Activated CD4-positive, CD25-positive, alpha-beta regulatory T cell (primary cell): ENCODE measurements around the gene CACNA1C.

Source experiments
- DNase-seq, 4 experiments: peaks; one replicate each; lab custom pipeline; 2025; lab: John Stamatoyannopoulos, UW

CACNA1C gene

GRCh38 chr12:2417481-2418160 is 364.8 kb downstream of the CACNA1C start:
- no peak for DNase-seq

GRCh38 chr12:2418579-2418978 is 365.8 kb downstream of the CACNA1C start:
- no peak for DNase-seq

DNA sequence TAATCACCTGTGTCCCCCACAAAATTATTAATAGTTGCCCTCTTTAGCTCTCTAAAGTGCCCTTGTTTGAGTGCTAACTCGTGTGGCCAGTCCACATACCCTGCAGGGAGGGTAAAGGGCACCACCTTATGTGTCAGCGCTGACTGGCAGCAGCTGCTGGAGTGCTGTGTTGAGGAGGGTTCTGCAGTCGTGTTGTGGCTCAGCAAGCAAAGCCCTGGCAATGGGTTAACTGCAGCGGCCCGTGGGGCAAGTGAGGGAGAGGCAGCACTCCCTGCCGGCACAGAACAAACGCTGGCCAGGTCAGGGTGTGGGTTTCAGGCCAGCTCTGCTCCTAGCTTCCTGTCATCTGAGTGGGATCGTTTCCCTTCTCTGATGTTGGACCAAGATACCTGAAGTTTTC is 369.8 kb downstream of the CACNA1C start:
- no peak for DNase-seq

DNA sequence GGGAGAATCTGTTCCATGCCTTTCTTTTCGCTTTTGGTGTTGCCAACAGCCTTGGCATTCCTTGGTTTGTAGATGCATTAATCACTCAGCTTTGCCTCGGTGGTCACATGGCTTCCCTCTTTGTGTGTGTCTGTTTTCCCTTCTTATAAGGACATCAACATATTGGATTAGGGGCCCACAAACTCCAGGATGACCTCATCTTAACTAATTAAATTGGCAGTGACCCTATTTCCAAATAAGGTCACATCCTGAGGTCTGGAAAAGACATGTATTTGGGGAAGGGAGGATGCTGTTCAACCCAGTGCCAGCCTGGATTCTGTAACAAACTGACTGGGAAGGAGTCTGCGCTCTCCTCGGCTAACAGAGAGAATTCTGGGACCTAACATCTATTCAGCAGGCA is 376.2 kb downstream of the CACNA1C start:
- DNase-seq: no peak

- no peak for DNase-seq
These were observed 379.0 kb downstream of the CACNA1C start for GRCh38 chr12:2431810-2432209.

DNA sequence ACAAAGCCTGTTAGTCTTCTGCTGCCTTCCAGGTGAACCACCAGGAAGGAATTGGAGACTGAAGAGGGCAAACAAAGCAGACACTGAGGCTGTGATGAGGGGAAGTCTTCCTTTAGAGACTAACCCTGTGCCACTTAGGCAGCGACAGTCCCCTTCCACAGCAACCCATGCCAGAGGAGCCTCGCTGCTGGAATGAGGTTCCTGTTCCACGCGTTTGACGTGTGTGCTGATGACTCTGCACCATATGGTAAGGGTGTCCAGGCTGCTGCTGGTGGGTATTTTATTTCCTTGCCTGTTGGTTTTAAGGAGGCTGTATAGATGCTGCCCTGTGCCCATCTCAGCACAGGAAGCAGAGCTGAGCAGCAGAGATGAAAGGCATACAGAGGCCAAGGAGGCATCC is 380.1 kb downstream of the CACNA1C start:
- DNase-seq: no peak

GRCh38 chr12:2435511-2435910 is 382.7 kb downstream of the CACNA1C start:
- no peak for DNase-seq

- no peak for DNase-seq
These were observed 386.7 kb downstream of the CACNA1C start for GRCh38 chr12:2439332-2440100.

- DNase-seq: no peak
These were observed 391.0 kb downstream of the CACNA1C start for GRCh38 chr12:2443776-2444175.

DNA sequence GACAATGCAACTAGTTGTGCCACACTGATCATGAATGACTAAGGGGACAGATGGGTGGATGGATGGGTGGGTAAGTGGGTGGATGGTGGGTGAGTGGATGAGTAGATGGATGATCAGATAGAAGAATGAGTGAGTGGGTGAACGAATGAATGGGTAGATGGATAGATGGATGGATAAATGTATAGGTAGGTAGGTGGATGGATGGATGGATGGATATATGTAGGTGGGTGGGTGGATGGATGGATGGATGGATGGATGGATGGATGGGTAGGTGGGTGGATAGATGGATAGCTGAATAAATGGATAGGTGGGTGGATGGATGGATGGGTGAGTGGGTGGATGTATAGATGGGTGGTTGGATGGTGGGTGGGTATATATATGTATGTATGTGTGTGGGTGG is 393.2 kb downstream of the CACNA1C start:
- no peak for DNase-seq

- no peak for DNase-seq
These were observed 395.1 kb downstream of the CACNA1C start for GRCh38 chr12:2447861-2448260.

DNA sequence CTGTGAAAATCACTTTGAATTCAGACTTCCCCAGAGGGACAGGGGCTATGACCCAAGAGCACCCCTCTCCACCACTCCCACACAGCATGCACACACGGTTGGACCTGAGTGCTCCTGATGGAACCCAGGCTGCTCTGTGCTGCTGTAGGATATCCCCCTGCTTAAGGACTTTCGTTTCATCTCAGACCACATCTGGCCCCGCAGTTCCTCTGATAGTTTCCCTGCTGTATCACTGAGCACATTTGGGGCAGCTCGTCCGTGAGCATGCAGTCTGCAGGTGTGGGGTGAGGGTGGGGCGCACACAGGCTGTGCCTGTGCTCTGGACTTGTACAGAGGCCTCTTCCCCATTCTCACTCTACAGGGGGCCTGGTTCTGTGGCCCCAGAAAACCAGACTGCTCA is 396.8 kb downstream of the CACNA1C start:
- DNase-seq: no peak

GRCh38 chr12:2450553-2450952 is 397.8 kb downstream of the CACNA1C start:
- DNase-seq: no peak

- no peak for DNase-seq
These were observed 398.2 kb downstream of the CACNA1C start for GRCh38 chr12:2451025-2451424.

DNA sequence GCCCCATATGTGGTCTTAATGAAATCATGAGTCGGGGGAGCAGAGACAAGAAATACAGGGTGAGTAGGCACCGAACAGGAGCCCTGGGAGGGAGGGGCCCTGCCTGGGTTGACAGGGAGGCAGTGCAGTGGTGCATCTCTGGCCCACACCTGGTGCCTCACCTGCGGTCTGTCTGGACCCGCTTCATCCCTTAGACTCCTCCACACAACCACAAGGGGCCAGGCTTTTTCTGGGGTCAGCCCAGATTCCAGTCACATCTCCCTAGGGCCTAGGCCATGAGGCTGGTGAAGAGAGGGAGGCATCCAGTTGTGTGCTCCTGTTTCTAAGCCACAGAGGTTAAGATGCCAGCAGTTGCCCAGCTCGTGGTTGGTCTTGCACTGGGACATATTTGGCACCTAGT is 398.7 kb downstream of the CACNA1C start:
- DNase-seq: no peak

GRCh38 chr12:2453076-2453760 is 400.4 kb downstream of the CACNA1C start:
- no peak for DNase-seq

- no peak for DNase-seq
These were observed 400.9 kb downstream of the CACNA1C start for GRCh38 chr12:2453761-2454090.

DNA sequence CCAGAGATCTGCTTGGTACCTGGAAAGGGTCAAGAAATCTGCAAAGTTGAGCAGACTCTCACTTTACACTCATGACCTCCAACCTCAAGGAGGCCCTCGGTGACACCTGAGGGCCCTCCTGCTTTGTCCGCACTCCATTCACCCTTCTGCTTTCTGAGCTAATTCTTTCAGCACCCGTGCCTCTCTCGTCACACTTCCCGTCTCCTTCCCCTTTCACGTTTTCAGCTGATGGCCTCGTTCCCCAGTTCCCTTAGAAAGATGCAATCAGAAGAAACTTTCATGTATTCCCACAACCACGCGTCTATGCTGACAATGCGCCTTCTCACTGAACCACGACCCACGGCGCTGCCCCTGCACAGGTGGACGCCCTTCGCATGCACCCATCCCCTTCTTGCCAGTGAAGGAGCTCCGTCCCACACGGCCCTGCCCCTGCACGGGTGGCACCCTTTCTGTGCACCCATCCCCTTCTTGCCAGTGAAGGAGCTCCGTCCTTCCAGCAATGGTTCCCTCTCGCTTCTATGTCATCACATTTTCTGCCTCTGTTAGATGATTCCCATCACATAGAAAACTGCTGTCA is 401.9 kb downstream of the CACNA1C start:
- no peak for DNase-seq

DNA sequence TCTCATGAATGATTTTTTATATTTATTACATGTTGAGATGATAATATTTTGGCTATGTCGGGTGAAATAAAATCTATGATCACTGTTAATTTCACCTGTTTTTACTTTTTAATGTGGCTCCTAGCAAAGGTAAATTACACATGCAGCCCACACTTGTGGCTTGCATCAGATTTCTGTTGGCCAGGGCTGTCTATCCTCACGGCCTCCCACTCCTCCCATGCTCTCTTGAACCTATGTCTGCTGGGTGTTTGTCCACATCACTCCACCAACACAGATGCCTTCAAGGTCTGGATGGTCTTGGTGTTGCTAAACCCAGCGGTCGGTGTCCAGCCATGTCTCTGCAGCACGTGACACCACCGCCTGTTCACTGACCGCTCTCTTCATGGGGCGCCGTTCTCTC is 402.6 kb downstream of the CACNA1C start:
- DNase-seq: no peak

DNA sequence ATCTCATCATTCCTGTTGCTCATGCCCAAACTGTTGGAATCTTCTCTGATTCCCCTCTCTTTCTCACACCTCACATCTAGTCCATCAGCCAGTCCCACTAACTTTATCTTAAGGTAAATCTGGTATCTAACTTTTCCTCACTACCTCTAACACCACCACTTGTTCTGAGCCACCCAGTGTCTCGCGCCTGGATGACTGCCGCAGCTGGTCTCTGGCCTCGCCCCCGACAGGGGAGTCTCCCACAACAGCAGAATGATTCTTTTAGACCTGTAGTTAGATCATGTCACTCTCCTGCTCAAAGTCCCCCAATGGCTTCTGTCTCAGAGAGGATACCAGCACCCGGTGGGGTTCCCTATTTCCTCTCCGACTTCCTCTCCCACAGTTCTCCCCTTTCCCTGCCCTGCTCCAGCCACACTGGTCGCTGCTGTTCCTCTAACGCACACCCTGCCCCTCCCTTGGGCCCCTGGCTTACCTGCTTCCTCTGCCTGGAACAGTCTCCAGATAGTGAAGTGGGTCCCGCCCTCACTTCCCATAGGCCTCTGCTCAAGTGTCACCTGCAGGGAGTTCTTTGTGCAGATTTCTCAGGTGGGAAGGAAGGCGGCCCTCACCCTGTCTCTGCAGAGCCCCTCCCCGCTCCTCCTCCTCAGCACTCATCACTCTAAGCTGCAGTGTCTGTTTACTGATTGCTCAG is 403.5 kb downstream of the CACNA1C start:
- no peak for DNase-seq

- no peak for DNase-seq
These were observed 404.0 kb downstream of the CACNA1C start for GRCh38 chr12:2456813-2457186.

DNA sequence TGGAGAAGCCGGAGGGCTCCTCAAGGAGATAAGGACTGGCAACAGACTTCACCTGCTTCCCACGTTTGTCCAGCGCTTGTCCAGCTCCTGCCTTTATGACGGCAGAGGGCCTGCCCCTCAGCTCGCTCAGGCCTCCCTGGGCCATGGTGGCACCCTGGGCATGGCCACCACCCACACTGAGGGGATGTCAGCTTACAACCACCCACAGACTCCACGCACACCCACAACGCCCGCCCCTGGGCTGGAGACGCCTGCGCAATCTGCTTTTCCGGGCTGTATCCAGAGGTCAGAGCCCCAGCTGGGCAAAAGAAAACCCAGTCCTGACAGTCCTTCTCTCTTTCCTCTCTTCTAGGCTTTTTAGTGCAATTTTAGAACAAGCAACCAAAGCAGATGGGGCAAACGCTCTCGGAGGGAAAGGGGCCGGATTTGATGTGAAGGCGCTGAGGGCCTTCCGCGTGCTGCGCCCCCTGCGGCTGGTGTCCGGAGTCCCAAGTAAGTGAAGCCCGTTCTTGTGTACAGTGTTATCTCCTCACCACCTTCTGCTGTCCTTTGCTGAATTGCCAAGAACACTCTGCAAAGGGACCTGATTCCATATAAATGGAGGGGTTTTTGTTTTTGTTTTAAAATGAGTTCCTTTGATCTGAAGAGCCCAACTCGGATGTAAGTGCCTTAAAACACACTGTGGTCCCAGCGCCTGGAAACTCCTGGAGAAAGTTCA is 404.6 kb downstream of the CACNA1C start:
- no peak for DNase-seq
